Vagina (tissue), 2 donors: ENCODE results near the gene CNN3.

Source experiments
- CTCF ChIP-seq, 3 experiments: fragments of 450-650 bp in 2 of 3; fragments of 200-600 bp in 1 of 3; sonication (generic) in 1 of 3; IDR thresholded peaks; one replicate each; pipeline ENCODE4 v1.5.1; 2017 to 2019; ENCODE audit warnings: antibody characterized with exemption in 3 of 3, mild to moderate bottlenecking in 2 of 3, moderate library complexity in 2 of 3
- POLR2A ChIP-seq, 2 donors: fragments of 450-650 bp; IDR thresholded peaks; one replicate each; pipeline ENCODE4 v1.6.1; 2017; ENCODE audit warnings: antibody characterized with exemption in 2 of 2, mild to moderate bottlenecking in 2 of 2, moderate library complexity in 2 of 2
- POLR2AphosphoS5 ChIP-seq, 2 donors: sonication (generic); formaldehyde crosslinking; IDR thresholded peaks; one replicate each; pipeline ENCODE4 v1.9.0; 2017; ENCODE audit warnings: antibody characterized with exemption in 2 of 2, mild to moderate bottlenecking in 2 of 2, low read depth in 1 of 2; ENCODE audit not compliant: insufficient read depth in 1 of 2

DNA sequence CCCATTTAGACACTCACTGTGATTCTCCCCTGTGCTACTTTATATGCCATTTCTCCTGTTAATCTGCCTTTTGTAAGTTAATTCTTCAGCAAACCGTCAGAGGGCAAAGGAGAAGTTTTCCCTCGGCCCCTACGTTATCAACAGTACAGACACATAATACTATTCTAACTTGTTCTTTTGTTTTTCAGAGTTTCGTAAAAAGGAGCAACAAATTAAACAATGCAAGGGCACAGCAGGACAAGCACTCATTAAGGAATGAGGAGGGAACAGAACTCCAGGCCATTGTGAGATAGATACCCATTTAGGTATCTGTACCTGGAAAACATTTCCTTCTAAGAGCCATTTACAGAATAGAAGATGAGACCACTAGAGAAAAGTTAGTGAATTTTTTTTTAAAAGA lies 32.3 kb downstream of the CNN3 start:
- no peak for TF ChIP-seq POLR2A (IDR thresholded peaks at IDR 0.05)
- no peak for TF ChIP-seq CTCF (IDR thresholded peaks at IDR 0.05)
- no peak for TF ChIP-seq POLR2AphosphoS5 (IDR thresholded peaks at IDR 0.05; ENCODE audit: insufficient read depth in 1 of 2, low read depth in 1 of 2)
